HepG2 (cell line): ENCODE results near the gene TPM1. TPM values are rescaled to one million over a fixed set of nuclear protein-coding genes. Genes with fewer than 3 reads are reported as not detected.

Experiments used
- FLYWCH1 ChIP-seq: sonication (generic); formaldehyde crosslinking; IDR thresholded peaks from 2 replicates; pipeline ENCODE4 v1.8.1; 2023; ENCODE audit warnings: mild to moderate bottlenecking, missing genetic modification reagents
- HOXD1 ChIP-seq: sonication (generic); formaldehyde crosslinking; IDR thresholded peaks from 2 replicates; pipeline ENCODE4 v1.5.0; 2020; ENCODE audit warnings: missing genetic modification reagents
- MBD4 ChIP-seq: IDR thresholded peaks from 2 replicates; pipeline ENCODE4 v1.6.1; 2012; ENCODE audit warnings: low read length, inconsistent platforms, borderline replicate concordance
- MIER3 ChIP-seq: IDR thresholded peaks from 2 replicates; pipeline ENCODE4 v1.6.1; 2016; ENCODE audit warnings: missing compliant biosample characterization, borderline replicate concordance
- NFE2 ChIP-seq: sonication (generic); formaldehyde crosslinking; IDR thresholded peaks from 2 replicates; pipeline ENCODE4 v1.4.0; 2020; ENCODE audit warnings: missing genetic modification reagents
- NR2C2 ChIP-seq: sonication (generic); formaldehyde crosslinking; IDR thresholded peaks from 2 replicates; pipeline ENCODE4 v1.4.0; 2020; ENCODE audit warnings: missing genetic modification reagents, mild to moderate bottlenecking, moderate library complexity, borderline replicate concordance
- POLR2AphosphoS5 ChIP-seq: IDR thresholded peaks from 2 replicates; pipeline ENCODE4 v1.6.1; 2012; ENCODE audit warnings: low read depth, low read length
- RAD21 ChIP-seq: fragments of 450-650 bp; formaldehyde crosslinking; IDR thresholded peaks from 2 replicates; pipeline ENCODE4 v1.5.0; 2020; ENCODE audit warnings: mild to moderate bottlenecking
- RCOR2 ChIP-seq: IDR thresholded peaks from 2 replicates; pipeline ENCODE4 v1.6.1; 2016; ENCODE audit warnings: missing biosample characterization, missing genetic modification reagents
- SP4 ChIP-seq: sonication (generic); formaldehyde crosslinking; IDR thresholded peaks from 2 replicates; pipeline ENCODE4 v1.8.1; 2023; ENCODE audit warnings: mild to moderate bottlenecking, missing genetic modification reagents
- TOPORS ChIP-seq: sonication (generic); formaldehyde crosslinking; IDR thresholded peaks from 2 replicates; pipeline ENCODE4 v1.8.0; 2023; ENCODE audit warnings: mild to moderate bottlenecking, missing genetic modification reagents
- ZBTB21 ChIP-seq: sonication (generic); formaldehyde crosslinking; IDR thresholded peaks from 2 replicates; pipeline ENCODE4 v1.4.0; 2020; ENCODE audit warnings: missing genetic modification reagents
- ZFY ChIP-seq: sonication (generic); formaldehyde crosslinking; IDR thresholded peaks from 2 replicates; pipeline ENCODE4 v1.4.0; 2020; ENCODE audit warnings: missing genetic modification reagents
- ZMAT3 ChIP-seq: sonication (generic); formaldehyde crosslinking; conservative IDR thresholded peaks from 2 replicates; pipeline ENCODE4 v1.7.0; 2021; ENCODE audit warnings: missing genetic modification reagents
- ZMYM4 ChIP-seq: sonication (generic); formaldehyde crosslinking; IDR thresholded peaks from 2 replicates; pipeline ENCODE4 v1.8.1; 2023; ENCODE audit warnings: mild to moderate bottlenecking, missing genetic modification reagents
- ZNF230 ChIP-seq: sonication (generic); formaldehyde crosslinking; IDR thresholded peaks from 2 replicates; pipeline ENCODE4 v1.4.0; 2020; ENCODE audit warnings: mild to moderate bottlenecking, missing genetic modification reagents
- ZNF260 ChIP-seq: sonication (generic); formaldehyde crosslinking; IDR thresholded peaks from 2 replicates; pipeline ENCODE4 v1.4.0; 2020; ENCODE audit warnings: missing genetic modification reagents, low read depth, mild to moderate bottlenecking, borderline replicate concordance
- ZNF589 ChIP-seq: sonication (generic); formaldehyde crosslinking; conservative IDR thresholded peaks from 2 replicates; pipeline ENCODE4 v1.8.0; 2022; ENCODE audit warnings: mild to moderate bottlenecking, moderate library complexity, missing genetic modification reagents
- polyA plus RNA-seq, 8 experiments: library from polyadenylated mRNA; depleted of rRNA in 3 of 8; stranded (reverse) in 7 of 8; unstranded in 1 of 8; fragments of >200 nt; fragmentation: Illumina TruSeq in 4 of 8; extraction: Trizol in 4 of 8; gene quantifications; 2 replicates each; pipeline versions ENCODE4 v1.2.1 to v1.2.3, GENCODE V29; 2011 to 2016; ENCODE audit warnings: low read depth in 4 of 8, missing spikeins in 1 of 8, mixed read lengths in 1 of 8; ENCODE audit not compliant: insufficient read depth in 1 of 8
- total RNA-seq, 5 experiments: library from RNA; depleted of rRNA; stranded (reverse); fragments of >200 nt; fragmentation: Illumina TruSeq; extraction: Trizol; gene quantifications; 2 replicates each; pipeline ENCODE4 v1.2.3, GENCODE V29; 2016; ENCODE audit warnings: low read depth in 1 of 5
- TF ChIP-seq, protein P1 (sequence below): IDR thresholded peaks from 2 replicates; pipeline ENCODE4 v1.6.1; 2016; ENCODE audit warnings: low read depth, borderline replicate concordance
- TF ChIP-seq, protein P2 (sequence below): IDR thresholded peaks from 2 replicates; pipeline ENCODE4 v1.6.1; 2016
- TF ChIP-seq, protein P3 (sequence below): sonication (generic); formaldehyde crosslinking; IDR thresholded peaks from 2 replicates; pipeline ENCODE4 v1.4.0; 2020; ENCODE audit warnings: mild to moderate bottlenecking, low read depth, missing genetic modification reagents
- TF ChIP-seq, protein P4 (sequence below): sonication (generic); formaldehyde crosslinking; IDR thresholded peaks from 2 replicates; pipeline ENCODE4 v1.4.0; 2020; ENCODE audit warnings: missing genetic modification reagents, borderline replicate concordance
- TF ChIP-seq, protein P5 (sequence below): sonication (generic); formaldehyde crosslinking; IDR thresholded peaks from 2 replicates; pipeline ENCODE4 v1.4.0; 2020; ENCODE audit warnings: missing genetic modification reagents
- TF ChIP-seq, protein P6 (sequence below): sonication (generic); formaldehyde crosslinking; IDR thresholded peaks from 2 replicates; pipeline ENCODE4 v1.4.0; 2020; ENCODE audit warnings: mild to moderate bottlenecking, missing genetic modification reagents

The TPM1 gene
- total and polyA plus RNA-seq, 2 of the 13 experiments (the other 11 are each of a cell fraction or from before 2014, with no cell fraction given): 98.9 to 109 TPM

DNA sequence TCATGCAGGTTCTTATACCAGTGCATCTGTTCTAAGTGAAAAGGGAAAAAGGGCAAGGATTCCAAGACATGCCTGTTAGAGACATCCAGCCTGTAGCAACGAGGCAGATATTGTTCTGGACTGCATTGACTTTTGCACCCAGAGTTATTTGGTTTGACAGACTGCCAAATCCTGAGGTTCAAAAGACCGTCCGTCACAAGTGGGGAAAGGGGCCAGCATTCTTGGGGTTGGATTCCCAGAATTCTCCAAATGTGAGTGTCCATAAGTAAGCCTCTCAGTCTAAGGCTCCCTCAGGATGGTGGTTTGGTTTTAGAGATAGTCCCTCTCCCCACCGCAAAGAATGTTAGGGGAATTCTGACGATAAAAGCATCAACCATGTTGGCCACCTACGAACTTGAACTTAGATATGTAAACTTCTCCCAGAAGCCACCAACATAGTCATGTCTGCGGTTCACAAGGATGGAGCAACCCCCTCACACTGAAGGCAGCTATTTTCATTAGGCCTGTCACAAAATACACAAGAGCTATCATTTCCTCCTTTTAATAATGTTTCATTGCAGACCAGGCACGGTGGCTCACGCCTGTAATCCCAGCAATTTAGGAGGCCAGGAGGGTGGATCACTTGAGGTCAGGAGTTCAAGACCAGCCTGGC, 65.5 kb downstream of the TPM1 start (continued):
- TF ChIP-seq ZNF589 (no peak), ZBTB21 (no peak), FLYWCH1 (no peak), RCOR2 (CRISPR knock-in tag) (peak; percentile 82), SP4 (CRISPR knock-in tag) (0 out of 2 replicates have a peak, but pooled peaks have one; percentile 34), ZNF230 (CRISPR knock-in tag) (no peak), HOXD1 (CRISPR knock-in tag) (0 out of 2 replicates have a peak, but pooled peaks have one; percentile 53), NR2C2 (CRISPR knock-in tag) (peak; percentile 64; the same call in 1 of the 2 replicates), NFE2 (CRISPR knock-in tag) (no peak), ZMAT3 (CRISPR knock-in tag) (no peak), TOPORS (CRISPR knock-in tag) (peak; percentile 39; the same call in 1 of the 2 replicates), MIER3 (peak; percentile 77; the same call in 1 of the 2 replicates), RAD21 (CRISPR knock-in tag) (0 out of 2 replicates have a peak, but pooled peaks have one; percentile 30), ZMYM4 (CRISPR knock-in tag) (peak; percentile 74), ZNF260 (CRISPR knock-in tag) (no peak), ZFY (CRISPR knock-in tag) (no peak; the same call in 1 of the 2 replicates), MBD4 (peak; percentile 64; the same call in 1 of the 2 replicates), POLR2AphosphoS5 (no peak)
- TF ChIP-seq, protein P1, sequence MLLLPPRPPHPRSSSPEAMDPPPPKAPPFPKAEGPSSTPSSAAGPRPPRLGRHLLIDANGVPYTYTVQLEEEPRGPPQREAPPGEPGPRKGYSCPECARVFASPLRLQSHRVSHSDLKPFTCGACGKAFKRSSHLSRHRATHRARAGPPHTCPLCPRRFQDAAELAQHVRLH (CRISPR knock-in tag): peak; percentile 56; the same call in 1 of the 2 replicates
- TF ChIP-seq, protein P2, sequence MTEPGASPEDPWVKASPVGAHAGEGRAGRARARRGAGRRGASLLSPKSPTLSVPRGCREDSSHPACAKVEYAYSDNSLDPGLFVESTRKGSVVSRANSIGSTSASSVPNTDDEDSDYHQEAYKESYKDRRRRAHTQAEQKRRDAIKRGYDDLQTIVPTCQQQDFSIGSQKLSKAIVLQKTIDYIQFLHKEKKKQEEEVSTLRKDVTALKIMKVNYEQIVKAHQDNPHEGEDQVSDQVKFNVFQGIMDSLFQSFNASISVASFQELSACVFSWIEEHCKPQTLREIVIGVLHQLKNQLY (CRISPR knock-in tag): no peak
- TF ChIP-seq, protein P3, sequence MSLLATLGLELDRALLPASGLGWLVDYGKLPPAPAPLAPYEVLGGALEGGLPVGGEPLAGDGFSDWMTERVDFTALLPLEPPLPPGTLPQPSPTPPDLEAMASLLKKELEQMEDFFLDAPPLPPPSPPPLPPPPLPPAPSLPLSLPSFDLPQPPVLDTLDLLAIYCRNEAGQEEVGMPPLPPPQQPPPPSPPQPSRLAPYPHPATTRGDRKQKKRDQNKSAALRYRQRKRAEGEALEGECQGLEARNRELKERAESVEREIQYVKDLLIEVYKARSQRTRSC (CRISPR knock-in tag): no peak
- TF ChIP-seq, protein P4, sequence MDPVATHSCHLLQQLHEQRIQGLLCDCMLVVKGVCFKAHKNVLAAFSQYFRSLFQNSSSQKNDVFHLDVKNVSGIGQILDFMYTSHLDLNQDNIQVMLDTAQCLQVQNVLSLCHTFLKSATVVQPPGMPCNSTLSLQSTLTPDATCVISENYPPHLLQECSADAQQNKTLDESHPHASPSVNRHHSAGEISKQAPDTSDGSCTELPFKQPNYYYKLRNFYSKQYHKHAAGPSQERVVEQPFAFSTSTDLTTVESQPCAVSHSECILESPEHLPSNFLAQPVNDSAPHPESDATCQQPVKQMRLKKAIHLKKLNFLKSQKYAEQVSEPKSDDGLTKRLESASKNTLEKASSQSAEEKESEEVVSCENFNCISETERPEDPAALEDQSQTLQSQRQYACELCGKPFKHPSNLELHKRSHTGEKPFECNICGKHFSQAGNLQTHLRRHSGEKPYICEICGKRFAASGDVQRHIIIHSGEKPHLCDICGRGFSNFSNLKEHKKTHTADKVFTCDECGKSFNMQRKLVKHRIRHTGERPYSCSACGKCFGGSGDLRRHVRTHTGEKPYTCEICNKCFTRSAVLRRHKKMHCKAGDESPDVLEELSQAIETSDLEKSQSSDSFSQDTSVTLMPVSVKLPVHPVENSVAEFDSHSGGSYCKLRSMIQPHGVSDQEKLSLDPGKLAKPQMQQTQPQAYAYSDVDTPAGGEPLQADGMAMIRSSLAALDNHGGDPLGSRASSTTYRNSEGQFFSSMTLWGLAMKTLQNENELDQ: no peak
- TF ChIP-seq, protein P5, sequence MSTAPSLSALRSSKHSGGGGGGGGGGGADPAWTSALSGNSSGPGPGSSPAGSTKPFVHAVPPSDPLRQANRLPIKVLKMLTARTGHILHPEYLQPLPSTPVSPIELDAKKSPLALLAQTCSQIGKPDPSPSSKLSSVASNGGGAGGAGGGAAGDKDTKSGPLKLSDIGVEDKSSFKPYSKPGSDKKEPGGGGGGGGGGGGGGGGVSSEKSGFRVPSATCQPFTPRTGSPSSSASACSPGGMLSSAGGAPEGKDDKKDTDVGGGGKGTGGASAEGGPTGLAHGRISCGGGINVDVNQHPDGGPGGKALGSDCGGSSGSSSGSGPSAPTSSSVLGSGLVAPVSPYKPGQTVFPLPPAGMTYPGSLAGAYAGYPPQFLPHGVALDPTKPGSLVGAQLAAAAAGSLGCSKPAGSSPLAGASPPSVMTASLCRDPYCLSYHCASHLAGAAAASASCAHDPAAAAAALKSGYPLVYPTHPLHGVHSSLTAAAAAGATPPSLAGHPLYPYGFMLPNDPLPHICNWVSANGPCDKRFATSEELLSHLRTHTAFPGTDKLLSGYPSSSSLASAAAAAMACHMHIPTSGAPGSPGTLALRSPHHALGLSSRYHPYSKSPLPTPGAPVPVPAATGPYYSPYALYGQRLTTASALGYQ: peak; percentile 82; the same call in 1 of the 2 replicates
- TF ChIP-seq, protein P6, sequence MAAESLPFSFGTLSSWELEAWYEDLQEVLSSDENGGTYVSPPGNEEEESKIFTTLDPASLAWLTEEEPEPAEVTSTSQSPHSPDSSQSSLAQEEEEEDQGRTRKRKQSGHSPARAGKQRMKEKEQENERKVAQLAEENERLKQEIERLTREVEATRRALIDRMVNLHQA (CRISPR knock-in tag): no peak
